OCI-LY3 (cell line): ENCODE results near the gene GRM4.

Experiments
- H2AFZ ChIP-seq: fragments of 200-600, 300-600 bp; shearing (Covaris generic); 2 replicates; pipeline ENCODE4 v1.6.0; 2014; ENCODE audit warnings: antibody characterized with exemption, low read depth, low read length
- H3K27ac ChIP-seq: fragments of 200-600, 300-600 bp; sonication (generic); 2 replicates; pipeline ENCODE4 v1.5.1; 2014; ENCODE audit warnings: mild to moderate bottlenecking, low read length, moderate library complexity, mixed read lengths
- H3K27me3 ChIP-seq: fragments of 200-600, 300-600 bp; sonication (generic); 2 replicates; pipeline ENCODE4 v1.6.1; 2014; ENCODE audit warnings: low read depth, low read length, mixed read lengths
- H3K36me3 ChIP-seq: fragments of 200-600, 300-600 bp; sonication (generic); replicated peaks from 2 replicates; pipeline ENCODE3; 2014; ENCODE audit warnings: low read depth, low read length, mixed read lengths
- H3K4me1 ChIP-seq: fragments of 300-600, 200-600 bp; sonication (generic); 2 replicates; pipeline ENCODE4 v1.6.1; 2014; ENCODE audit warnings: low read length, mixed read lengths
- H3K4me2 ChIP-seq: fragments of 200-600, 300-600 bp; sonication (generic); 2 replicates; pipeline ENCODE4 v1.6.1; 2014; ENCODE audit warnings: low read length, mixed read lengths
- H3K4me3 ChIP-seq: fragments of 300-600, 200-600 bp; sonication (generic); 2 replicates; pipeline ENCODE4 v1.5.1; 2014; ENCODE audit warnings: antibody characterized with exemption, mild to moderate bottlenecking, low read length, moderate library complexity
- H3K79me2 ChIP-seq: fragments of 300-600, 200-600 bp; shearing (Covaris generic); 2 replicates; pipeline ENCODE4 v1.6.1; 2014; ENCODE audit warnings: mild to moderate bottlenecking, low read length, mixed read lengths
- H3K9ac ChIP-seq: fragments of 300-600, 200-600 bp; shearing (Covaris generic); 2 replicates; pipeline ENCODE4 v1.6.0; 2014; ENCODE audit warnings: mild to moderate bottlenecking, low read length, moderate library complexity
- H3K9me3 ChIP-seq: fragments of 200-600, 300-600 bp; shearing (Covaris generic); 2 replicates; pipeline ENCODE4 v1.6.1; 2014; ENCODE audit warnings: low read length, mixed read lengths; ENCODE audit not compliant: insufficient read depth
- H4K20me1 ChIP-seq: fragments of 200-600, 300-600 bp; sonication (generic); 2 replicates; pipeline ENCODE4 v1.6.1; 2016; ENCODE audit warnings: low read length, mixed read lengths; ENCODE audit not compliant: insufficient read depth
- EZH2phosphoT487 ChIP-seq: fragments of 200-600 bp; shearing (Covaris generic); IDR thresholded peaks from 2 replicates; pipeline ENCODE4 v1.6.1; 2018; ENCODE audit warnings: antibody characterized with exemption, mixed run types, low read depth
- TF ChIP-seq, protein P1 (sequence below): fragments of 200-600, 300-600 bp; sonication (generic); IDR thresholded peaks from 2 replicates; pipeline ENCODE4 v1.5.1; 2014; ENCODE audit warnings: antibody characterized with exemption, low read length, low read depth

The GRM4 gene

DNA sequence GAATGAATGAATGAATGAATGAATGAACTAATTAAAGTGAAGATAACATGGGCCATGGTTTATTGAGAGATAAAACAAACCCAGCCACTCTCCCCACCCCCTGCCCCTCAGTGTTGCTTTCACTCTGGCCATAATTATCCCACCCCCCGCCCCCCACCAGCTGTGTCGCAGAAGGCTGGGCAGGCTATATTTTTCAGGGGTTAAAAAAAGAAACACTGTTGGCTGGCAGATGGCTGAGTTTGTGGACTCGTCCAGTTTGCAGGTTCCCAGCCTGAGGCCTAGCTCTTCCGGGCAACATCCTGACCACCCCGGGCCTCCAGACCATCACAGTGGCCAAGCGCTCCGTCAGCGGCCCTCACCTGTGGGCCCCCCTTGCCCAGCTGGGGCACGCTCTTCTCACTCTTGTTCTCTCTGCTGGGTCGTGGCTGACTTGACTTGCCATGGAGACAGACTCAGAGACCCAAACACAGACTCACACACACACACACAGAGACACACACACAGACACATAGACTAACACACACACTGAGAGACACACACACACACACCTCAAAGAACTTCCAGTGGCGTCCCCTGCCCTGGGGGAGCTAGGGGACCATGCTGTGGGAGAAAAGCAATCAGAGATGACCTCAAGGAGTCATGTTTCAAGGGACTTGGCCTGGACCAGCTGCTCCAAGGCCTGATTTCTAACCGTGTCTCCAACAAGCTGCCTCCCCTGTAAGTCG is 2.2 kb upstream of the GRM4 start:
- TF ChIP-seq, protein P1, sequence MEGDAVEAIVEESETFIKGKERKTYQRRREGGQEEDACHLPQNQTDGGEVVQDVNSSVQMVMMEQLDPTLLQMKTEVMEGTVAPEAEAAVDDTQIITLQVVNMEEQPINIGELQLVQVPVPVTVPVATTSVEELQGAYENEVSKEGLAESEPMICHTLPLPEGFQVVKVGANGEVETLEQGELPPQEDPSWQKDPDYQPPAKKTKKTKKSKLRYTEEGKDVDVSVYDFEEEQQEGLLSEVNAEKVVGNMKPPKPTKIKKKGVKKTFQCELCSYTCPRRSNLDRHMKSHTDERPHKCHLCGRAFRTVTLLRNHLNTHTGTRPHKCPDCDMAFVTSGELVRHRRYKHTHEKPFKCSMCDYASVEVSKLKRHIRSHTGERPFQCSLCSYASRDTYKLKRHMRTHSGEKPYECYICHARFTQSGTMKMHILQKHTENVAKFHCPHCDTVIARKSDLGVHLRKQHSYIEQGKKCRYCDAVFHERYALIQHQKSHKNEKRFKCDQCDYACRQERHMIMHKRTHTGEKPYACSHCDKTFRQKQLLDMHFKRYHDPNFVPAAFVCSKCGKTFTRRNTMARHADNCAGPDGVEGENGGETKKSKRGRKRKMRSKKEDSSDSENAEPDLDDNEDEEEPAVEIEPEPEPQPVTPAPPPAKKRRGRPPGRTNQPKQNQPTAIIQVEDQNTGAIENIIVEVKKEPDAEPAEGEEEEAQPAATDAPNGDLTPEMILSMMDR: no peak
- TF ChIP-seq EZH2phosphoT487: no peak
- Histone ChIP-seq H3K36me3 (no peaks in the 10 kb centered on the region), H3K4me2 (no peak overlapping the region), H3K9ac (no peak overlapping the region), H4K20me1 (no peaks in the 10 kb centered on the region), H3K27ac (no peak overlapping the region), H3K4me3 (no peak overlapping the region), H2AFZ (no peak overlapping the region), H3K4me1 (no peaks in the 10 kb centered on the region), H3K9me3 (no peaks in the 10 kb centered on the region), H3K27me3 (peaks cover under 1% of the 10 kb centered on the region; the same call in 1 of the 2 replicates), H3K79me2 (no peaks in the 10 kb centered on the region)

DNA sequence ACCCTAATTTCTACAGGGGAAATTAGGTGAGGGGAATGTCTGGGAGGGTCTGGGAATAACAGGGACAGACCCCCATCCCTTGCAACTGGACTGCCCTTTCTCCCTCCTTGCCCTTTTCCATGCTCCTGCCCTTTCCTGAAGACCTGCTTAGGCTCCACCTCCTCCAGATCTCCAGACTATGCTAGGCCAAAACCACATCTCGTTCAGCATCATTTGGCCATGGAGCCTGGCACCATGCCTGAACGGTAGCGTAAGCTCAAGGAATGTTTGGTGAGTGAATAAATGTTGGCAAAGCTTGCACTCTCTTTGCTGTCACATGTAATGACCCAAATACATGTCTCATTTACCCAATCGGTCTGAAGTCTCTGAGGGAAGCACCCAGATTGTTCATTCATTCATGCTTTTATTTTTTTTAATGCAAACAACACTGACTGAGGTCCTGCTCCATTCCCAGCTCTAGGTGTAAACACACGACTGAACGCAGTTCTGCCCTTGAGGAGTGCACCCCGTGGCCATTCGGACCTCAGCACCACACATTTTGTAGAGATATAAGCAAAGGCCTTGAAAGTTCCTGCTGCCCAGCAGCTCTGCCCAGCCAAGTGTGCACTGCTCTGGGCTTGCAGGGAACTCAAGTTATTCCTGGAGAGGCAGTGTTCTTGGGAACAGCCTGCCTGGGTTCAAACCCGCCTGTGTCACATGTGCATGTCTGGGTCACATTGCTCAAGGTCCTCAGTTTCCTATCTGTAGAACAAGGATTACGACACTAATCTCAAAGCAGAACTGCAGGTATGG is 1.1 kb upstream of the GRM4 start:
- Histone ChIP-seq H3K9ac (no peak overlapping the region), H3K27me3 (no peaks in the 10 kb centered on the region; the same call in 1 of the 2 replicates), H4K20me1 (no peaks in the 10 kb centered on the region), H3K36me3 (no peaks in the 10 kb centered on the region), H3K79me2 (no peaks in the 10 kb centered on the region), H3K27ac (no peak overlapping the region), H2AFZ (no peak overlapping the region), H3K4me3 (no peak overlapping the region), H3K4me2 (no peak overlapping the region), H3K9me3 (no peaks in the 10 kb centered on the region), H3K4me1 (no peaks in the 10 kb centered on the region)
- TF ChIP-seq, protein P1: no peak
- no peak for TF ChIP-seq EZH2phosphoT487

DNA sequence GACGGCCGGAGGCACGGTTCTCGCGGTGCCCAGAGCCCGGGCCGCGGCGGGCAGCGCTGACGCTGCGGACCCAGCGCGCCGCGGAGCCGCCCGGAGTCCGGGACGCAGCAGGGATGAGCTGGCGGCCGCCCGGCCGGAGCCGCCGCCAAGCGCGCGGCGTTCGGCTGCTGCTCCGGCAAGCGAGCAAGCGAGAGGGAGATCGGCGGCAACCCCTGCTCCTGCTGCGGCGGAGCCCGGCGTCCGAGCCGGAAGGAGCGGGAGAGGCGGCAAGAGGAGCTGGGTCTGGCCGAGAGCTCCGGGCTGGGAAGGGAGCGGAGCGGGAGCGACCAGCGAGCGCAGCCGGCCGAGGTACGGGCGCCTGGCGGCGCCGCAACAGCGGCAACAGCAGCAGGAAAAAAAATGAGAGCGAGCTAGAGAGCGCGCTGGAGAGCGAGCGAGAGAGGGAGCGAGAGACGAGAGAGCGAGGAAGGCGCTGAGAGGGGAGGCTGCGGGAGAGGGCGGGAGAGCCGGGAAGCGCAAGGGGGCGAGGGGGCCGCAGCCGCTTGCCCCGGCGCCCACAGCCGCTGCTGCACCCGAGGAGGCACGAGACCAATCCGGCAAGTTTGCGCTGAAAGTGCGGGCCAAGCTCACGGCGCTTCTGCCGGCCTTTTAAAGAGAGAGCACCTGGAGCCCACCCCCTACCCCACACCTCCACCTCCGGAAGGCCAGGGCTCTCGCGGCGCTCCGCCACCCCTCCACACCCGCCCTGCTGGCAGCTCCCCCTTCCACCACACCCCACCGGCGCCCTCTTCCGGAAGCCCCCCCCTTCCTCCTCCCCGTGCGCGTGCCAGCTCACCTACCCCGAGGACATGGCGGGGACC is 496 bp downstream of the GRM4 start:
- H3K9ac ChIP-seq: no peak overlapping the region
- H3K9me3 ChIP-seq: no peaks in the 10 kb centered on the region
- H3K27me3 ChIP-seq: no peaks in the 10 kb centered on the region
- H3K27ac ChIP-seq: no peak overlapping the region
- H2AFZ ChIP-seq: no peak overlapping the region
- no peaks in the 10 kb centered on the region for H3K4me1 ChIP-seq
- no peak overlapping the region for H3K4me3 ChIP-seq
- TF ChIP-seq EZH2phosphoT487: no peak
- TF ChIP-seq, protein P1: no peak
- H3K79me2 ChIP-seq: no peaks in the 10 kb centered on the region
- no peak overlapping the region for H3K4me2 ChIP-seq
- no peaks in the 10 kb centered on the region for H3K36me3 ChIP-seq
- H4K20me1 ChIP-seq: no peaks in the 10 kb centered on the region
